GM12873 (cell line): ENCODE results near the gene CX3CR1.

ENCODE experiments used
- TF ChIP-seq, protein P1 (sequence below): IDR thresholded peaks from 2 replicates; pipeline ENCODE4 v1.5.1; 2012; ENCODE audit warnings: low read depth, mild to moderate bottlenecking, moderate library complexity, low read length, control low read depth; ENCODE audit not compliant: insufficient read depth; ENCODE audit errors: missing control alignments

CX3CR1 gene

DNA sequence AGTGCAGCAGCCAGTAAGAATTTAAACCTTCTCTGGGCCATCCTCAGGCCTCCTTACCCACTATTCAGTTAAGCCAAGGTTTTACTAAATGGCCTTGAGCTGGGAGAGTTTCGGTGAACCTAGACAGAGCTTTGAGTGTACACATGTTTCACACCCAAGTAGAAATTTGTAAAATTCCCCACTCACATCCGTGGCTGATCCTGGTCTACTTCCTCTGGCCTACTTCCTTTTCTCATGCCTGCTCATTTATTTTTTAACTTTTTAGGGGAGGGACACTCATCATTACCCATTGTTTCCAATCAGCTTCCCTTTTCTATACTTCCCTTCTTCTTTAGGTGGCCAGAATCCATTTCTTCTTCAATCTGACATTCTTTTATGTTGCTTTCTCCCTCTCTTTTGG, 7.6 kb downstream of the CX3CR1 start:
- TF ChIP-seq, protein P1, sequence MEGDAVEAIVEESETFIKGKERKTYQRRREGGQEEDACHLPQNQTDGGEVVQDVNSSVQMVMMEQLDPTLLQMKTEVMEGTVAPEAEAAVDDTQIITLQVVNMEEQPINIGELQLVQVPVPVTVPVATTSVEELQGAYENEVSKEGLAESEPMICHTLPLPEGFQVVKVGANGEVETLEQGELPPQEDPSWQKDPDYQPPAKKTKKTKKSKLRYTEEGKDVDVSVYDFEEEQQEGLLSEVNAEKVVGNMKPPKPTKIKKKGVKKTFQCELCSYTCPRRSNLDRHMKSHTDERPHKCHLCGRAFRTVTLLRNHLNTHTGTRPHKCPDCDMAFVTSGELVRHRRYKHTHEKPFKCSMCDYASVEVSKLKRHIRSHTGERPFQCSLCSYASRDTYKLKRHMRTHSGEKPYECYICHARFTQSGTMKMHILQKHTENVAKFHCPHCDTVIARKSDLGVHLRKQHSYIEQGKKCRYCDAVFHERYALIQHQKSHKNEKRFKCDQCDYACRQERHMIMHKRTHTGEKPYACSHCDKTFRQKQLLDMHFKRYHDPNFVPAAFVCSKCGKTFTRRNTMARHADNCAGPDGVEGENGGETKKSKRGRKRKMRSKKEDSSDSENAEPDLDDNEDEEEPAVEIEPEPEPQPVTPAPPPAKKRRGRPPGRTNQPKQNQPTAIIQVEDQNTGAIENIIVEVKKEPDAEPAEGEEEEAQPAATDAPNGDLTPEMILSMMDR: no peak

DNA sequence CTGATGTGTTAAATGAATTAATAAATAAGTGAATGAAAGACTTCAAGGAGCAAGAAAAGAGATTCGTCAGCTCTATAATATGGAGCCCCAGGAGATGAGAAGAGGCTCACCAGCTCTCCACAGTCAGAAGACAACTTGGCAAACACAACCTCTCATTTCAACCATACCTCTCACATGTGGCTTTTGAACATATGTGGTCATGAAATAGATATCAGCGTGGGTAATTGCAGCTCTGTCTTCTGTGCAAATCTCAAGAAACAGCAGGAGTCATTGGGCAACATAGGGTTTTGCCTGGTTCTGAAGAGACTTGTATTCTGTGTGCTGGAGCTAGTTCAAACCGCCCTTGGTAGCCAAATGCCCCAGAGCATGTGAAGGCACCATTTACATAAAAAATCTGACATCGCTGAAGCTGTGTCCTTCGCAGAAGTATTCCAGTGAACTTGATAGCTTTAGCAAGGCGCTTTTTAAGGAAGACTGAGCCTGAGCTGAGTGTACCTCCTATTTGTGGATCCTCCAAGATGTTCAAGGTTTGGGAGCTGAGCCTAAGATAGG, 8.4 kb downstream of the CX3CR1 start:
- TF ChIP-seq, protein P1: no peak

DNA sequence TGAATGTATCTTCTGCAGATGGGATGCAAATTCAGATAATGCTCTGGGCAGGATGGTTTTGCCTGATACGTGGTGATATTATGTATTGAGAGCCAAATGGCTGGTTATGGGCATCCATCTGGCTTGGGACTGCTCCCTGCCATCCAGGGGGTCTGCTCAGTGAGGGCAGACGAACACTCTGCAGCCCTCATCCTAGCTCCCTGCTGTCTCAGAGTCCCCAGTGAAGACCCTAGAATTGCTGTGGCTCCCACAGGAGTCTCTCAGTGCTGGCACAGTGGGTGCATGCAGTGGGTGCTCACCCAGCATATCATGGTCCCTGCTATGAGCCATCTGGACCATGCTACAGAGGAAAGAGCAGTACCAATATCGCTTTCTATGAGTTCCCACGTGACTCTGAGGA, 10.3 kb downstream of the CX3CR1 start:
- TF ChIP-seq, protein P1: no peak

DNA sequence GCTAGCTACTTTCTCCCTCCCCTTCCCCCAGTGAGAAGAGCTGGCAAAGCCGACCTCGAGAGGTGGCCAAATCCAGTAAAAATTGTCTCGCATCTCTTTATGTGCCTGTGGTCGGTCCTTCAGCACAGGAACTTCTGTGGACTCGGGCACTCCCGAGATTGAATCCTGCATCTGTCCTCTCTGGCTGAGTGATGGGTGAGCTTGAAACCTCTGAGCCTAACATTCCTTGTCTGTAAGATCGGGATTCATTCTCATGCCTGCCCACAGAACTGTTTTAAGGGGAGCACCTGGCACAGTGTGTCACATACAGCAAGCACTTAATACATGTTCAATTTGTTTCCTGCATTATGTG, 11.3 kb downstream of the CX3CR1 start:
- TF ChIP-seq, protein P1: no peak

DNA sequence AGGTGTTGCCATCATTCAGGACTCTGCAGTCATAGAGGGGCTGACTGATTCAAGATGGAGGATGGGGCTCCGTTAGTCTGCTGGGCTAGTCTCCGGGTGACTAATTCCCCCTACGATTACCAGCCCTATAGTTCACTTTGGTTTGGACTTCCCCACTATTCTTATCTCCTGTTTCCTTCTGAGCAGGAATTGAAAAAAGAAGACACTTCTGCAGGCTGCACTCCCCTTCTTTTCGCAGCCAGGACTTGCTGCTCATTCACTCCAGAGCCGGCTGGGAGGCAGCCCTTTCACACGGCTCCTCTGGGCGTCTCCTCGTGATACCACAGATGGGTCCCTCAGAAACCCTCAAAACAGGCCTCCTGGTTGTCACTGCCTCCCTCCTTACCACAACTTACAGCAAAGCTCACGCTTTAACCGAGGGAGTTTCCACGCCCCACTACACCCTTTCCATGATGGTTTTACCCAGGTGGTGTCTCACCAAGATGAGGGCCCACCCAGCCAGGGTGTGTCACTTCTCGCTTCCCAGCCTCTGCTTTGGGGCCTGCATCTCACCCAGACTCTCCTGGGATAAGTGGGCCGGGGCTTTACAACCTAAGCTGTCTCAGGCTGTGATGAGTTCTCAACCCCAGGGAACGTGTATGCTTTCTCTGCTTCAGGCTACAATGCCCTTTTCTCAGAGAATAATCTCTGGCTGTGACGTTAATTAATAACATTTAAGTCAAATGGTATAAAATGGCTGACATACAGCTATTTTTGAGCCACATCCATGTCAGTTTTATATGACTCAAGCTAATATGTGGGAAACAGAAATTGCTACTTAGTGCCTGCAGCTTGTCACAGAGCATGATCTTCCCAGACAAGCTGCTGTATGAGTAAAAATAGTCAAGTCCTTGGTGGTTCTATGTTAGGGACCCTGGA, 11.9 kb downstream of the CX3CR1 start:
- TF ChIP-seq, protein P1: no peak

DNA sequence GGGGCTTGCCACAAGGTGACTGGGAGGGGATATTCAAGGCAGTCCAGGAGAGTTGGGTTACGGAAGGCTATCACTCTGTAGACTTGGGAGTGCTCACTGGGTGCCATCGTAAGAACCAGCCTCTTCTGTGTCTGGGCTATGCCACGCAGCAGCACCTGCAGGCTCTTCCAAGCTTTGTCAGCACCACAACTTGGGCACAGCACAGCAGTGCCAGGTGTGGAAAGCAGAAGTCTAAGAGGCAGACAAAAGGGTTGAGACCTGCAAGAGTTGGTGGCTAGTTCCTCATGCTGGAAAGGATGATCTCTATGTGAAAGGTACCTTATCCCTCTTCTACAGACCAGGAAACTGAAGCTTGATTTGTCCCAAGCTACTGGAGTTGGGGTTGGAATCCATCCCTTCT, 15.8 kb downstream of the CX3CR1 start:
- TF ChIP-seq, protein P1: no peak

DNA sequence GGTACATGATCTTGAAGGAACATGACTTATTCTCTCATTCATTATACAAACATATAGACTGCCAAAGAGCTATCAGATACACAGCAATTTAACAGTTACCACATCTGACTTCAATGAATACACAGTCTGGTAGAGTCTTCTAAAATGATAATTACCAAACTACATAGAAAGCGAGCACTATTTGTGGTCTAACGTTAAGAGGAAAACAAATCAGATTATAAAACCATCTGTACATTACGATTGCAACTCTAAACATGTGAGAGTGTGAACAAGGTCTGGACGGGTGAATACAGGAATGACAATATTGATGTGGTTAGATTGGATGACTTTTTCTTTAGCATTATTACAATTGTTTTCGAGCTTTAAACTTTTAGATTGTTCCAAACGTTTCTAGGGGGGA, 16.3 kb downstream of the CX3CR1 start:
- TF ChIP-seq, protein P1: no peak
